SK-N-SH (cell line): ENCODE data around the gene HM13. TPM values are rescaled to one million over a fixed set of nuclear protein-coding genes. Genes with fewer than 3 reads are reported as not detected.

ENCODE experiments used
- CTCF ChIA-PET: fragments of 300-600, 350-600 bp; formaldehyde crosslinking; extraction: SDS; loops from one replicate; lab custom pipeline; 2021; lab: Yijun Ruan, JAX
- POLR2A ChIA-PET: fragments of 350-600 bp; sonication (Branson Sonifier 250); formaldehyde crosslinking; extraction: SDS; loops from one replicate; lab custom pipeline; 2020; ENCODE audit warnings: antibody characterized with exemption, inconsistent platforms; lab: Yijun Ruan, JAX
- DNase-seq: peaks from one replicate; pipeline ENCODE4 v3.0.0; 2012
- H2AFZ ChIP-seq: fragments of 200-600 bp; sonication (generic); 2 replicates; pipeline ENCODE4 v1.8.1; 2016; ENCODE audit warnings: antibody characterized with exemption, mild to moderate bottlenecking, low read depth
- H3F3A ChIP-seq: fragments of 200-600 bp; sonication (generic); replicated peaks from 2 replicates; pipeline ENCODE3; 2016; ENCODE audit warnings: antibody characterized with exemption, mild to moderate bottlenecking; ENCODE audit not compliant: insufficient read depth
- H3K27ac ChIP-seq, 2 experiments: fragments of 200-500 bp in 1 of 2; fragments of 200-600 bp in 1 of 2; sonication (Bioruptor generic) in 1 of 2; sonication (generic), shearing (Covaris generic) in 1 of 2; 2 replicates each; pipeline versions ENCODE4 v1.5.1 to v1.6.1; 2014 to 2016; ENCODE audit warnings: low read depth in 2 of 2, inconsistent platforms in 1 of 2, low read length in 1 of 2, mild to moderate bottlenecking in 1 of 2, mixed read lengths in 1 of 2
- H3K27me3 ChIP-seq: fragments of 200-600 bp; sonication (generic), shearing (Covaris generic); 2 replicates; pipeline ENCODE4 v1.6.1; 2016; ENCODE audit warnings: mixed run types; ENCODE audit not compliant: insufficient read depth
- H3K36me3 ChIP-seq, 2 experiments: fragments of 200-500 bp in 1 of 2; fragments of 200-600 bp in 1 of 2; sonication (Bioruptor generic) in 1 of 2; sonication (generic) in 1 of 2; replicated peaks in 1 of 2; 2 replicates each; pipeline versions ENCODE3 to v1.5.1; 2014 to 2016; ENCODE audit warnings: low read length in 1 of 2, mild to moderate bottlenecking in 1 of 2; ENCODE audit not compliant: insufficient read depth in 2 of 2, control insufficient read depth in 1 of 2
- H3K4me1 ChIP-seq, 2 experiments: fragments of 200-500 bp in 1 of 2; fragments of 200-600 bp in 1 of 2; sonication (Bioruptor generic) in 1 of 2; sonication (generic), shearing (Covaris generic) in 1 of 2; 2 replicates each; pipeline versions ENCODE4 v1.5.1 to v1.6.1; 2014 to 2016; ENCODE audit warnings: low read depth in 1 of 2, low read length in 1 of 2, mixed run types in 1 of 2; ENCODE audit not compliant: insufficient read depth in 2 of 2, control insufficient read depth in 1 of 2
- H3K4me2 ChIP-seq: fragments of 200-600 bp; sonication (generic), shearing (Covaris generic); 2 replicates; pipeline ENCODE4 v1.6.1; 2017; ENCODE audit warnings: mixed run types
- H3K4me3 ChIP-seq, 2 experiments: fragments of 200-500 bp in 1 of 2; fragments of 200-600 bp in 1 of 2; sonication (Bioruptor generic) in 1 of 2; sonication (generic), shearing (Covaris generic) in 1 of 2; 2 replicates each; pipeline versions ENCODE4 v1.5.1 to v1.8.1; 2014 to 2016; ENCODE audit warnings: low read depth in 2 of 2, inconsistent platforms in 1 of 2, low read length in 1 of 2, mild to moderate bottlenecking in 1 of 2, mixed read lengths in 1 of 2, moderate library complexity in 1 of 2
- H3K79me2 ChIP-seq: fragments of 200-600 bp; sonication (generic); 2 replicates; pipeline ENCODE4 v1.8.1; 2017; ENCODE audit warnings: mild to moderate bottlenecking; ENCODE audit not compliant: insufficient read depth
- H3K9ac ChIP-seq: fragments of 200-600 bp; sonication (generic); 2 replicates; pipeline ENCODE4 v1.6.1; 2017; ENCODE audit warnings: mixed run types
- H3K9me2 ChIP-seq: fragments of 200-600 bp; sonication (generic); 2 replicates; pipeline ENCODE4 v1.6.1; 2017; ENCODE audit warnings: mixed run types
- H3K9me3 ChIP-seq: fragments of 200-600 bp; sonication (generic); 2 replicates; pipeline ENCODE4 v1.6.1; 2017; ENCODE audit warnings: mixed run types, mild to moderate bottlenecking, moderate library complexity
- H4K20me1 ChIP-seq: fragments of 200-600 bp; sonication (generic); 2 replicates; pipeline ENCODE4 v1.6.1; 2017; ENCODE audit warnings: mild to moderate bottlenecking, mixed run types; ENCODE audit not compliant: insufficient read depth
- CHD2 ChIP-seq: fragments of 150-350 bp; IDR thresholded peaks from 2 replicates; pipeline ENCODE4 v1.6.1; 2018; ENCODE audit warnings: low read length; ENCODE audit not compliant: partially characterized antibody
- EZH2phosphoT487 ChIP-seq: fragments of 200-600 bp; sonication (generic); IDR thresholded peaks from 2 replicates; pipeline ENCODE4 v1.6.1; 2017; ENCODE audit warnings: low read depth, mixed run types, mild to moderate bottlenecking, antibody characterized with exemption, moderate library complexity, borderline replicate concordance
- FOSL2 ChIP-seq: IDR thresholded peaks from 2 replicates; pipeline ENCODE4 v1.4.0; 2012; ENCODE audit warnings: low read depth, mild to moderate bottlenecking, moderate library complexity, borderline replicate concordance
- FOXJ3 ChIP-seq: sonication (generic); formaldehyde crosslinking; IDR thresholded peaks from 2 replicates; pipeline ENCODE4 v1.5.1; 2020; ENCODE audit warnings: mild to moderate bottlenecking, missing genetic modification reagents
- GABPA ChIP-seq: IDR thresholded peaks from 2 replicates; pipeline ENCODE4 v1.4.0; 2012; ENCODE audit warnings: low read depth, mild to moderate bottlenecking
- JUND ChIP-seq: IDR thresholded peaks from 2 replicates; pipeline ENCODE4 v1.4.0; 2012
- MXI1 ChIP-seq: IDR thresholded peaks from 2 replicates; pipeline ENCODE4 v1.6.1; 2012; ENCODE audit warnings: mild to moderate bottlenecking, low read depth, low read length, improper control_type of control experiment
- NRF1 ChIP-seq: IDR thresholded peaks from 2 replicates; pipeline ENCODE4 v1.6.1; 2012; ENCODE audit warnings: low read depth, mild to moderate bottlenecking, low read length
- RAD21 ChIP-seq: IDR thresholded peaks from 2 replicates; pipeline ENCODE4 v1.6.1; 2012; ENCODE audit warnings: mild to moderate bottlenecking, low read length
- RCOR1 ChIP-seq: fragments of 150-350 bp; IDR thresholded peaks from 2 replicates; pipeline ENCODE4 v1.6.1; 2017; ENCODE audit warnings: antibody characterized with exemption, low read length
- RFX5 ChIP-seq: IDR thresholded peaks from 2 replicates; pipeline ENCODE4 v1.6.1; 2012; ENCODE audit warnings: mild to moderate bottlenecking, improper control_type of control experiment, low read length
- RXRA ChIP-seq: IDR thresholded peaks from 2 replicates; pipeline ENCODE4 v1.4.0; 2012; ENCODE audit warnings: low read depth, mild to moderate bottlenecking, borderline replicate concordance
- SIN3A ChIP-seq: IDR thresholded peaks from 2 replicates; pipeline ENCODE4 v1.6.1; 2012; ENCODE audit warnings: low read depth, mild to moderate bottlenecking, low read length, moderate library complexity, borderline replicate concordance
- TAF1 ChIP-seq: IDR thresholded peaks from 2 replicates; pipeline ENCODE4 v1.6.1; 2012; ENCODE audit warnings: low read depth, mild to moderate bottlenecking, low read length, moderate library complexity, borderline replicate concordance
- TCF12 ChIP-seq: IDR thresholded peaks from 2 replicates; pipeline ENCODE4 v1.4.0; 2012
- TEAD4 ChIP-seq: IDR thresholded peaks from 2 replicates; pipeline ENCODE4 v1.4.0; 2012; ENCODE audit warnings: mild to moderate bottlenecking, borderline replicate concordance; ENCODE audit not compliant: insufficient read depth
- YY1 ChIP-seq: IDR thresholded peaks from 2 replicates; pipeline ENCODE4 v1.4.0; 2012; ENCODE audit warnings: low read depth, mild to moderate bottlenecking
- WGBS: methylation state at CpG from one replicate; pipeline ENCODE4 v1.1.6; 2017; ENCODE audit warnings: low lambda C conversion rate; 5-methylcytosine and 5-hydroxymethylcytosine counted together
- polyA plus RNA-seq, 3 experiments: library from polyadenylated mRNA; depleted of rRNA; stranded (reverse); fragments of >200 nt; gene quantifications; 2 replicates each; pipeline ENCODE4 v1.2.3, GENCODE V29; 2012
- TF ChIP-seq, protein P1 (sequence below): IDR thresholded peaks from 2 replicates; pipeline ENCODE4; 2012
- TF ChIP-seq, protein P2 (sequence below): IDR thresholded peaks from 2 replicates; pipeline ENCODE4 v1.4.0; 2012; ENCODE audit warnings: low read depth
- TF ChIP-seq, protein P3 (sequence below): fragments of 200-600 bp; sonication (generic); IDR thresholded peaks from 2 replicates; pipeline ENCODE4 v1.6.1; 2017; ENCODE audit warnings: antibody characterized with exemption, mild to moderate bottlenecking, moderate library complexity
- TF ChIP-seq, protein P4 (sequence below): fragments of 150-350 bp; IDR thresholded peaks from 2 replicates; pipeline ENCODE4 v1.6.1; 2017; ENCODE audit warnings: antibody characterized with exemption, low read length, low read depth, borderline replicate concordance

The HM13 gene
- polyA plus RNA-seq, 1 of the 3 experiments (the other 2 are of a cell fraction) = 160 TPM

- Histone ChIP-seq H3K36me3 (peaks cover 0 to 18% of the 10 kb centered on the region in 2 experiments), H3K27me3 (no peaks in the 10 kb centered on the region), H4K20me1 (peaks cover 20% of the 10 kb centered on the region), H3K4me1 (peaks cover 22 to 31% of the 10 kb centered on the region in 2 experiments), H3F3A (peaks cover 64% of the 10 kb centered on the region), H3K4me2 (peak overlapping the region; percentile 91), H3K27ac (peak overlapping the region; percentile 97 to 100), H2AFZ (no peak overlapping the region)
- 2% methylated on average over 14 of the region's 14 CpGs for WGBS
- POLR2A ChIA-PET = interaction anchor here (0.6 to 5.8 kb wide), 24 partner anchors 8 to 851 kb away, joined by 3 to 110 read pairs (median 4); partner anchors contain the start of genes BCL2L1 and TPX2
- no peak for DNase-seq
- peak; percentile 29; the same call in 1 of the 2 replicates for TF ChIP-seq RCOR1
- TF ChIP-seq, protein P1, sequence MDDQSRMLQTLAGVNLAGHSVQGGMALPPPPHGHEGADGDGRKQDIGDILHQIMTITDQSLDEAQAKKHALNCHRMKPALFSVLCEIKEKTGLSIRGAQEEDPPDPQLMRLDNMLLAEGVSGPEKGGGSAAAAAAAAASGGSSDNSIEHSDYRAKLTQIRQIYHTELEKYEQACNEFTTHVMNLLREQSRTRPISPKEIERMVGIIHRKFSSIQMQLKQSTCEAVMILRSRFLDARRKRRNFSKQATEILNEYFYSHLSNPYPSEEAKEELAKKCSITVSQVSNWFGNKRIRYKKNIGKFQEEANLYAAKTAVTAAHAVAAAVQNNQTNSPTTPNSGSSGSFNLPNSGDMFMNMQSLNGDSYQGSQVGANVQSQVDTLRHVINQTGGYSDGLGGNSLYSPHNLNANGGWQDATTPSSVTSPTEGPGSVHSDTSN = no peak
- TF ChIP-seq, all 33 proteins: peak for 1
- CTCF ChIA-PET = interaction anchor here (0.7 to 33.9 kb wide), 8 partner anchors 8 to 119 kb away, joined by 3 to 1802 read pairs (median 4); no protein-coding TSS in a partner anchor
- peaks cover 42% of the 10 kb centered on the region for H3K79me2 ChIP-seq
- H3K4me3 ChIP-seq = peak overlapping the region; percentile 80 to 96
- no peaks in the 10 kb centered on the region for H3K9me3 ChIP-seq
- H3K9me2 ChIP-seq = no peaks in the 10 kb centered on the region
- peak overlapping the region; percentile 100 for H3K9ac ChIP-seq
Observed at GRCh38 chr20:31604567-31605030, 90.4 kb downstream of the HM13 start.

DNA sequence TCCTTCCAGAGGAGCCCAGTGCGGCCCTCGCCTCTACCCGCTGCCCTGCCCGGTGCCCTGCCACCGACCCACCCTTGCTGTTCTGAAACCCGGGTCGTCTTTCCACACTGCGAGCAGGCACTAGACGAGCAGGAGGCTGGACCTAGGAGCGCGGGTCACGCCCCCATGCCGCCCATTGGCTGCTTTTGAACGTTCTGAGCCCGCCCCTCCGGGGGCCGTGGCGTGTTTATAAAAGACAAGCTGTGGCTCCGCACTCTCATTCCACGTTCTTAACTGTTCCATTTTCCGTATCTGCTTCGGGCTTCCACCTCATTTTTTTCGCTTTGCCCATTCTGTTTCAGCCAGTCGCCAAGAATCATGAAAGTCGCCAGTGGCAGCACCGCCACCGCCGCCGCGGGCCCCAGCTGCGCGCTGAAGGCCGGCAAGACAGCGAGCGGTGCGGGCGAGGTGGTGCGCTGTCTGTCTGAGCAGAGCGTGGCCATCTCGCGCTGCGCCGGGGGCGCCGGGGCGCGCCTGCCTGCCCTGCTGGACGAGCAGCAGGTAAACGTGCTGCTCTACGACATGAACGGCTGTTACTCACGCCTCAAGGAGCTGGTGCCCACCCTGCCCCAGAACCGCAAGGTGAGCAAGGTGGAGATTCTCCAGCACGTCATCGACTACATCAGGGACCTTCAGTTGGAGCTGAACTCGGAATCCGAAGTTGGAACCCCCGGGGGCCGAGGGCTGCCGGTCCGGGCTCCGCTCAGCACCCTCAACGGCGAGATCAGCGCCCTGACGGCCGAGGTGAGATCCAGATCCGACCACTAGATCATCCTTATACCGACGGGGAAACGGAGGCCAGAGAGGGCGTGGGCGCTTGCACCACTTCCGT, 91.0 kb downstream of the HM13 start, which contains the start of gene ID1:
TSS of gene ID1 (plus strand) at position 259 of the 871 bp plus-strand sequence. CDS start at position 358, 99 bp downstream.
- CTCF ChIA-PET = interaction anchor here (0.7 to 33.9 kb wide), 8 partner anchors 7 to 119 kb away, joined by 3 to 1802 read pairs (median 4); no protein-coding TSS in a partner anchor
- POLR2A ChIA-PET = interaction anchor here (0.9 to 5.8 kb wide), 22 partner anchors 8 to 135 kb away, joined by 3 to 110 read pairs (median 4); partner anchors contain the start of genes BCL2L1 and TPX2
- Histone ChIP-seq H3F3A (peaks cover 71% of the 10 kb centered on the region), H3K4me1 (peaks cover 22 to 31% of the 10 kb centered on the region in 2 experiments), H3K27me3 (no peaks in the 10 kb centered on the region), H3K9me2 (no peaks in the 10 kb centered on the region), H3K27ac (peak within 1 kb of the TSS; percentile 97 to 100), H3K9me3 (no peaks in the 10 kb centered on the region), H3K9ac (peak within 1 kb of the TSS; percentile 100), H3K4me2 (peak within 1 kb of the TSS; percentile 91), H3K79me2 (peaks cover 42% of the 10 kb centered on the region), H3K36me3 (peaks cover 0 to 18% of the 10 kb centered on the region in 2 experiments), H4K20me1 (peaks cover 20% of the 10 kb centered on the region), H3K4me3 (peak within 1 kb of the TSS; percentile 80 to 96), H2AFZ (no peak within 1 kb of the TSS)
- DNase-seq = peak; percentile 92
- 1% methylated on average over 40 of the region's 74 CpGs for WGBS
- TF ChIP-seq RFX5 (no peak), JUND (peak; percentile 27; the same call in 1 of the 2 replicates), FOSL2 (no peak; the same call in 1 of the 2 replicates), CHD2 (no peak), NRF1 (no peak), RXRA (no peak; the same call in 1 of the 2 replicates), YY1 (peak; percentile 39), GABPA (no peak), EZH2phosphoT487 (no peak), TCF12 (0 out of 2 replicates have a peak, but pooled peaks have one; percentile 4), FOXJ3 (CRISPR knock-in tag) (no peak), TAF1 (peak; percentile 98), TEAD4 (peak; percentile 31; the same call in 1 of the 2 replicates), RAD21 (no peak), SIN3A (peak; percentile 91; the same call in 1 of the 2 replicates), MXI1 (peak; percentile 95)
- TF ChIP-seq, protein P2, sequence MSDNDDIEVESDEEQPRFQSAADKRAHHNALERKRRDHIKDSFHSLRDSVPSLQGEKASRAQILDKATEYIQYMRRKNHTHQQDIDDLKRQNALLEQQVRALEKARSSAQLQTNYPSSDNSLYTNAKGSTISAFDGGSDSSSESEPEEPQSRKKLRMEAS = peak; percentile 83; the same call in 1 of the 2 replicates
- TF ChIP-seq, protein P3, sequence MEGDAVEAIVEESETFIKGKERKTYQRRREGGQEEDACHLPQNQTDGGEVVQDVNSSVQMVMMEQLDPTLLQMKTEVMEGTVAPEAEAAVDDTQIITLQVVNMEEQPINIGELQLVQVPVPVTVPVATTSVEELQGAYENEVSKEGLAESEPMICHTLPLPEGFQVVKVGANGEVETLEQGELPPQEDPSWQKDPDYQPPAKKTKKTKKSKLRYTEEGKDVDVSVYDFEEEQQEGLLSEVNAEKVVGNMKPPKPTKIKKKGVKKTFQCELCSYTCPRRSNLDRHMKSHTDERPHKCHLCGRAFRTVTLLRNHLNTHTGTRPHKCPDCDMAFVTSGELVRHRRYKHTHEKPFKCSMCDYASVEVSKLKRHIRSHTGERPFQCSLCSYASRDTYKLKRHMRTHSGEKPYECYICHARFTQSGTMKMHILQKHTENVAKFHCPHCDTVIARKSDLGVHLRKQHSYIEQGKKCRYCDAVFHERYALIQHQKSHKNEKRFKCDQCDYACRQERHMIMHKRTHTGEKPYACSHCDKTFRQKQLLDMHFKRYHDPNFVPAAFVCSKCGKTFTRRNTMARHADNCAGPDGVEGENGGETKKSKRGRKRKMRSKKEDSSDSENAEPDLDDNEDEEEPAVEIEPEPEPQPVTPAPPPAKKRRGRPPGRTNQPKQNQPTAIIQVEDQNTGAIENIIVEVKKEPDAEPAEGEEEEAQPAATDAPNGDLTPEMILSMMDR = no peak
- TF ChIP-seq, protein P4, sequence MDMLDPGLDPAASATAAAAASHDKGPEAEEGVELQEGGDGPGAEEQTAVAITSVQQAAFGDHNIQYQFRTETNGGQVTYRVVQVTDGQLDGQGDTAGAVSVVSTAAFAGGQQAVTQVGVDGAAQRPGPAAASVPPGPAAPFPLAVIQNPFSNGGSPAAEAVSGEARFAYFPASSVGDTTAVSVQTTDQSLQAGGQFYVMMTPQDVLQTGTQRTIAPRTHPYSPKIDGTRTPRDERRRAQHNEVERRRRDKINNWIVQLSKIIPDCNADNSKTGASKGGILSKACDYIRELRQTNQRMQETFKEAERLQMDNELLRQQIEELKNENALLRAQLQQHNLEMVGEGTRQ = no peak
